GM21825 (cell line): ENCODE measurements around the gene CAPZB.
"Not testable (repeated sequence)": the region's sequence is repeated elsewhere in the genome, so short reads cannot be mapped to it uniquely, and the experiment has no call there.

Source experiments
- ATAC-seq: cut with Tn5 transposase; IDR thresholded peaks from one replicate; pipeline ENCODE4 v1.9.1; 2021; ENCODE audit warnings: mild to moderate bottlenecking, moderate library complexity; ENCODE audit not compliant: unreplicated experiment

The CAPZB gene

GRCh38 chr1:19485362-19486187, at the start of gene CAPZB:
Gene CAPZB (minus strand): TSS chr1:19485539. CDS start chr1:19485438, 101 bp downstream.
- ATAC-seq, result peak; percentile 74

DNA sequence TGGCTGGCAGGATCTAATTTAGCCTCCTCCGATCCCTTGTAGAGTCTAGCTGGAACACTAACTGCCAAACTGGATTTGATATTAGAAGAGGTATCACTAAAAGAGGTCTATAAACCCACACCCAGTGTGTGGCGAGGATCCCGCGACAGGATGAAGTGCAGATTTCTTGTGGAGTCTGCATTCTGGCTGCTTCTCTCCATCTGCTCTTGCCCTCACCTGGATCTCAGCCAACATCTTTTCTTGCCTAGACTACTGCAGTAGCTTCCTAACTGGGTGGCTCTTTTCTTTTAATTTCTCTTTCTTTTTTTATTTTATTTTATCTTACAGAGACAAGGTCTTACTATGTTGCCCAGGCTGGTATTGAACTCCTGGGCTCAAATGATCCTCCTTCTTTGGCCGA, 48.9 kb upstream of the CAPZB start:
- ATAC-seq, result no peak

- ATAC-seq, result no peak
Measured at GRCh38 chr1:19533626-19534025, 48.3 kb upstream of the CAPZB start.

GRCh38 chr1:19532519-19532918, 47.2 kb upstream of the CAPZB start:
- no peak for ATAC-seq

GRCh38 chr1:19529664-19530063, 44.3 kb upstream of the CAPZB start:
- no peak for ATAC-seq

DNA sequence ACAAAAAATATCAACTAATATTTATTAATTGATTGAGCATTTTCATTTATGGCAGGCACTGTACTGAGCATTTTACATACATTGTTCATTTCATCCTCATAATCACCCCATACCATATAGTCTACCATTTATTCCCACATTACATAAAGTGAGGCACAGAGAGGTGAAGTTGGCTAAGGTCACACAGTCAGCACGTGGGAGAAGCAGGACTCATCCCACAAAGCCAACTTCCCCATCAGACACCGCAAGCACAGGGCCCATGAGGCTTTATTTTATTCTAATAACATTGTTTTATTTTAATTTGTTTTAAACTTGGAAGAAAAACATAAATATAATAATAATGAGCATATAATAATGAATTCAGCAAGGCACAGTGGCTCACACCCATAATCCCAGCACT, 43.1 kb upstream of the CAPZB start:
- no peak for ATAC-seq

GRCh38 chr1:19525607-19526545, 40.5 kb upstream of the CAPZB start:
- ATAC-seq, result no peak

- no peak for ATAC-seq
Measured at GRCh38 chr1:19524791-19525190, 39.5 kb upstream of the CAPZB start.

GRCh38 chr1:19522570-19522969, 37.2 kb upstream of the CAPZB start:
- not testable (repeated sequence) for ATAC-seq

- ATAC-seq, result no peak
Measured at GRCh38 chr1:19521411-19521810, 36.1 kb upstream of the CAPZB start.

GRCh38 chr1:19517017-19517416, 31.7 kb upstream of the CAPZB start:
- ATAC-seq, result no peak

DNA sequence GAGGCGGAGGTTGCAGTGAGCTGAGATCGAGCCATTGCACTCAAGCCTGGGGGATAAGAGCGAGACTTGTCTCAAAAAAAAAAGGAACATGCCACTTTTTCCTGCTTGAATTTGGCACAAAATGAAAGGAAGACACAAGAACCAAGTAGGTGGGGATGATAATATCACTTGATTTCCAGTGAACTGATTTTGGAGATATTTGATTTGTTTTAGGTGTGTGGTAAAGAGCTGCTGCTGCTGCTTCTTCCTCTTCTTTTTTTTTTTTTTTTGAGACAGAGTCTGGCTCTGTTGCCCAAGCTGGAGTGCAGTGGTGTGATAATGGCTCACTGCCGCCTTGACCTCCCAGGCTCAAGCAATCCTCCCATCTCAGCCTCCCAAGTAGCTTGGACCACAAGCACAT, 29.9 kb upstream of the CAPZB start:
- no peak for ATAC-seq

GRCh38 chr1:19514391-19514831, 29.1 kb upstream of the CAPZB start:
- ATAC-seq, result no peak

DNA sequence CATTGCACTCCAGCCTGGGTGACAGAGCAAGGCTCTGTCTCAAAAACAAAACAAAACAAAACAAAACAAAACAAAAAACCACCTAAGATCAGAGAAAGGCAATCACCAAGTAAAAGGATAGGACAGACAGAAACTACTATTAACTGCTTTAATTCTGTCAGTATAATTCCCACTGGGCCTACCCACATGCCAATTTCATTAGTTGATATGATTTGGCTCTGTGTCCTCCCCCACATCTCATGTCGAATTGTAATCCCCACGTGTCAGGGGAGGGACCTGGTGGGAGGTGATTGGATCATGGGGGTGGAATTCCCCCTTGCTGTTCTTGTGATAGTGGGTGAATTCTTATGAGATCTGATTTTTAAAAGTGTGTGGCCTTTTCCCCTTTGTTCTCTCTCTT, 27.2 kb upstream of the CAPZB start:
- no peak for ATAC-seq

DNA sequence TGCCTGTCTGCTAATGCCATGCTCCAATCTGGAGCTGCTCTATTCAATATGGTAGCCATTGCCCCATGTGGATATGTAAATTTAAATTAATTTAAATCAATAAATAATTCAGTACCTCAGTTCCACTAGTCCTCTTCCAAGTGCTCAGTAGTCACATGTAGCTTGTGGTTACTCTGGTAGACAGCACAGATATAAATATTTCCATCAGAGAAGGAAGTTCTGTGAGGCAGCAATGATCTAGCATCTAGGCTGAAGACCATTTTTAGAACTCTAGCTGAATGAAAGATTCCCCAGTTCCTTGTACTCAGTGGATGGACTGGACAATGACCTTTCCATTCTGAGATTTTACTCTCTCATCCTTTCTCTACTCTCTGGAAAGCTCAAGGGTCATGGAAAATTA, 25.8 kb upstream of the CAPZB start:
- ATAC-seq, result no peak

DNA sequence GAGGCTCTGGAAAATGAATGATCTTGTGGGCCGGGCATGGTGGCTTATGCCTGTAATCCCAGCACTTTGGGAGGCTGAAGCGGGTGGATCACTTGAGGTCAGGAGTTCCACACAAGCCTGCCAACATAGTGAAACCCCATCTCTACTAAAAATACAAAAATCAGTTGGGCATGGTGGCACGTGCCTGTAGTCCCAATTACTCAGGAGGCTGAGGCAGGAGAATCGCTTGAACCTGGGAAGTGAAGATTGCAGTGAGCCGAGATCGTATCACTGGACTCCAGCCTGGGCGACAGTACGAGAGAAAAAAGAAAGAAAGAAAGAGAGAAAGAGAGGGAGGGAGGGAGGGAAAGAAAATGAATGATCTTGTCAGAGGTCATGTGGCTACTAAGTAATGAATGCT, 24.3 kb upstream of the CAPZB start:
- ATAC-seq, result not testable (repeated sequence)

GRCh38 chr1:19507516-19507915, 22.2 kb upstream of the CAPZB start:
- no peak for ATAC-seq

DNA sequence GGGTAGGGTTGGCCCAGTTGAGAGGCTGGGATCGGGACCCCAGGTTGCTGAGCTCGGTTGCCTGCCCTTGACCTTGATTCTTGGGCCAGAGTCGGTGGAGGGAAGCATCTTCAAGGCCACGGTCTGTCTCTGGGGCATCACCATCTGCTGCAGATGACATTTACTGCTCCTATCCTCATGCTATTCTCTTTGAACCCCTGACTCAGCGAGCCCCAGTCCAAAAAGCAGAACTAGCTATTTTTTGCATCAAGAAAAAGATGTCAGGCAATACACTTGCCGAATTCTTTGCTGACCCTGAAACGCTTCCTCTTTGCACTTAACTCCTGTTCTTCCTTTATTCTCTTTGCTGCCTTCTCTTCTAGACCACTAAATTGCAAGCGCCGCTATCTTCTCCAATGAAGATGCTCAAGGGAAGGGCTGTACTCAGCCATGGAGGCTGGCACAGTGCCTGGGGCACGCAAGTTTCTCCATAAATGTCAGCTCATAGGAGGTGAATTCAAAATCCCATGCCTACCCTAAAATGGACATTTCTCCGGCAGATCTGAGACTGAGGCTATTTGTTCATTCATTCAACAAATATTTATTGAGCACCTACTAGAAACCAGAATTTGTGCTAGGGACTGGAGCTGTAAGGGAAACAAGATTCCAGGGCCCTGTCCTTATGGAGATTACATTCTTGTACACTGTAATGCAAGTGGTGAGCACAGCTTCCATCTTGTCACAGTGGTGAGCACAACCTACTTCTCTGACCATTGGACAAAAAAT, 20.5 kb upstream of the CAPZB start:
- ATAC-seq, result no peak

GRCh38 chr1:19504796-19505692, 19.7 kb upstream of the CAPZB start:
- no peak for ATAC-seq

DNA sequence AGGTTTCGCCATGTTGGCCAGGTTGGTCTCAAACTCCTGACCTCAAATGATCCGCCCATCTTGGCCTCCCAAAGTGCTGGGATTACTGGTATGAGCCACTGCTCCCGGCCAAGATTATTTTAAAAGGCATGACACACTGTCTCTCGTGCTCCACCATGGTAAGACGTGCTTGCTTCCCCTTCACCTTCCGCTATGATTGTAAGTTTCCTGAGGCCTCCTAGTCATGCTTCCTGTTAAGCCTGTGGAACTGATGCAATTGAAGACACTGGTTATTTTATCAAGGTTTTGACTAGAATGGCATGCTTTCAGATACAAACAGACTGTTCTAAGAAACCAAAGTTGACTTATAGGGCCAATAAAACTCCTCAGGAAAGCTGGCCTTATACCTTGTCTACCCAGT, 16.9 kb upstream of the CAPZB start:
- not testable (repeated sequence) for ATAC-seq
